ENCODE measurements around the gene SDF4.

SDF4 gene

DNA sequence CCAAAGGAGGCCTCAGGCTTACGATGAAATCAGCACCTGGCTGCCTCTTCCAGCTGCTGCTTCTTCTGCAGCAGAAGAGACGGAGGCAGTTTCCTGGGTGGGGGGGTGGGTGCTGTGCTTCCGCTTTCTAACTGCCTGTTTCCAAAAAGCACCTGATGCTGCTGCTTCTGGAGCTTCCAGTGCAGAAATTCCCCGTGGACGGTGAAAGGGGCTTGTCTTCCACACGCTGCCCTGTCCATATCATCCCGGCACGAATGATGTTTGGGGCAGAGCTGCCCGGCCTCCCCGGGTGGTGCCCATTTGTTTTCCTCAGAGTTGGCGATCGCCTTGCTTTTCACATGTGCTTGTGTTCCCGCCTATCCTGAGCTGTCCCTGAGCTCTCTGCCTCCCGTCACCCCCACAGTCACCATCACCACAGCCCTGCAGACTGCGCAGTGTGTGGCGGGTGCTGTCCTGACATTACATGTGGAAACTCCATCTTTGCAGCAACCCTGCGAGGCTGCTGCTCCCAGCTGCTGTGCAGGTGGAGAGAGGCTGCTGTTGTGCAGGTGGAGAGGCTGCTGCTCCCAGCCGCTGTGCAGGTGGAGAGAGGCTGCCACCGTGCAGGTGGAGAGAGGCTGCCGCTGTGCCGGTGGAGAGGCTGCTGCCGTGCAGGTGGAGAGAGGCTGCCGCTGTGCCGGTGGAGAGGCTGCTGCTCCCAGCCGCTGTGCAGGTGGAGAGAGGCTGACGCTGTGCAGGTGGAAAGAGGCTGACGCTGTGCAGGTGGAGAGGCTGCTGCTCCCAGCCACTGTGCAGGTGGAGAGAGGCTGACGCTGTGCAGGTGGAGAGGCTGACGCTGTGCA is 56.4 kb downstream of the SDF4 start:
- no peak for DNase-seq

DNA sequence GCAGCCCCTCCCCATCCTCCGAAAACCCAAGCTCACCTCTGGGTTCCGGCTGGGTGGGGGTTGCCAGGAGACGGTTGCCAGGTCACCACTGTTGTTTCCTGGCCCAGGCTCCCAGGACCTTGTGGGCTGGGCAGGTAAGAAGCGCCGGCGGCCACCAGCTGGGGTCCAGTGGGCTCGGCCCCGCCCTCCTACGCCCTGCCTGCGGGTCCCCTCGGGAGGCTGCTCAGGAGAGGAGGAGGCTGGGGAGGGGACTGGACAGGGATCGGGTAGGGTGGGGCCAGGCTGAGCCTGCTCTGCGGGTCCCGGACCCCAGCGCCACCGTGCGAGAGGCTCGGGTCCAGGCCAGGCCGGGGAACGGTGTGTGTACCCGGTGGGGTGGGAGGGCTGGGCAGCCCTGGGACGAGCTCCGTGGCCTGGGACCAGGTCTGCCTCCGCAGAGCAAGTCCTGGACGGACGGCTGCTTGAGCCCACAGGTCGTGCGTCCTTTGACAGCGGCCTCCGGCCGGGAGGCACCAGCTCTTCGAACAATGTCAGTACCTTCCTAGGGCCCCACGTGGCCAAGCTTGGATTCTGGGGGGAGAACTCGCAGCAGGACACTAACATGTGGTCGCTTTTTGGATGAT is 57.9 kb downstream of the SDF4 start, which contains the start of gene TTLL10:
TTLL10 (plus strand) TSS at position 88 of the 623 bp plus-strand sequence. CDS start 5,336 bp downstream, outside the sequence.
- no peak for DNase-seq

DNA sequence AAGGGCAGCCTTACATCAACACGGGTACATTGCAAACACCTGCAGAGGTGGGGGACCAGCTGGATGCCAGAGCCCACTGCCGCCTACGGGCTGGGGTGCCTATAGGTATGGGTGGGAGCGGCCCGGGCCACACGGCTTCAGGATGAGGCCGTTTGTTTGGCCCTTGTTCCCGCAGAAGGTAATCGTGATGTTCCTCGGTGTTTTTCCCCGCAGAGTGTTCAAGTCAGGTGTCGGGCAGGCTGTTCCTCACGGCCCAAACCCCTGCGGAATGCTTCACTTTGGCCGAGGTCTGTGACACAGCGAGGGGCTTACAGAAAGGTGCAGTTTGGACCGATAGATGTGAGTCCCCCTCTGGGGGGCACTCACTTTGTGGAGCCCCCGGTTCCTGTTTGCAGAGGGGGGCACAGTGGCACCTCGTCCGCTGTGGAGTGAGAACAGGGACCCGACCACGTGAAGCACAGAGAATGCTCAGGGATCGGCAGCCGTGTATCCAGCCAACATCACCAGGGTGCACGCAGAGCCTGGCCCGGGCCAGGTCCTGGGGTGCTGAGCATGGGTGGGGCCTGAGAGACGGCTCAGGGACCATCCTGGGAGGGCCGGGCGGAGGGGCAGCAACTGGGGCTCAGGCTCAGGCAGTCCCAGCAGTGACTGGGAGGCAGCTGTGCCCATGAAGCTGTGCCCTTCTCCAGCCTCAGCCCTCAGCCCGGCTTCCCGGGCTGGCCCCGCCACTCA is 58.6 kb downstream of the SDF4 start:
- DNase-seq: no peak

GRCh38 chr1:1171546-1172340 is 60.1 kb downstream of the SDF4 start:
- DNase-seq: no peak

DNA sequence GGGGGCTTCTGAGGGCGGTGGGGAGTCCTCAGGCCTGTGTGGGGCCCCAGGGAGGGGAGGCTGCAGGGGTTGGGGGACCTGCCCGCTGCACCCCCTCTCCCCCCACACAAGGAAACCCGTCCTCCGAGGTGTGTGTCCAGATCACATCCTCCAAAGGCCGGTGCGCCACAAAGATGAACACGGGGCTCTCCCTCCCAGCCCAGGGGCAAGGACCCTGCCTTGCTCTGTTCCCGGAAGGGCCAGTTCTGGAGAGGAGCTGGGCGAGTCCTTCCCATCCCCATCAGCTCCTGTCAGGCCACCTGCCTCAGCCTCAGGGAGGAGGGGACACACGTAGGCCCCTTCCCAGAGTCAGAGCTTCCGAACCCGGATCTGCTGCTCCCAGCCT is 60.6 kb downstream of the SDF4 start:
- no peak for DNase-seq

- no peak for DNase-seq
These were observed 61.3 kb downstream of the SDF4 start for GRCh38 chr1:1170215-1171091.

- no peak for DNase-seq
These were observed 62.2 kb downstream of the SDF4 start for GRCh38 chr1:1169429-1170214.

GRCh38 chr1:1168451-1169411 is 63.1 kb downstream of the SDF4 start:
- no peak for DNase-seq

- DNase-seq: no peak
These were observed 63.9 kb downstream of the SDF4 start for GRCh38 chr1:1167841-1168450.

DNA sequence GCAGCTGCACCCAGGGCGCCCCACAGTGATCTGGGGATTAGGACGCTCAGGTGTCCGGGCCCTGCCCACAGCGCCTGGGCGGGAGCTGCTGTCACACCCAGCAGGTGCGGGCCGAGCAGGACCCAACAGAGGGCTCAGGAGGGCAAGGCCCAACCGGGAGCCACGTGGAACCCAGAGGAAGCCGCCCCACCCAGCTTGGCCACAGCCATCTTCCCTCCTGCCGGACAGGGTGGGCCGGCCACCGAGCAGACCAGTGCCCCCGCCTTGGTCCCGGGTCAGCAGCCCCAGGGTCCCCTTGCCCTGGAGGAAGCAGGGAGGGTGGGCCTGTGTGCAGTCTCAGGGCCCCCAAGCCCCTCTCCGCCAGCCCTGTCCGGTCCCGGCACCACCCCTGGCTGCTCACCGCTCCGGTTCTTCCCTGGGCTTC is 64.4 kb downstream of the SDF4 start:
- DNase-seq: no peak
